Measurements from ENCODE around the gene AKR7A3. TPM values are rescaled to one million over a fixed set of nuclear protein-coding genes. Genes with fewer than 3 reads are reported as not detected.

Gene AKR7A3
- total and polyA plus RNA-seq, 9 of the 15 experiments (the other 6 are each of a cell fraction or from before 2014, with no cell fraction given): 0.04 to 1.5 (median 0.44) TPM; not detected in 1

DNA sequence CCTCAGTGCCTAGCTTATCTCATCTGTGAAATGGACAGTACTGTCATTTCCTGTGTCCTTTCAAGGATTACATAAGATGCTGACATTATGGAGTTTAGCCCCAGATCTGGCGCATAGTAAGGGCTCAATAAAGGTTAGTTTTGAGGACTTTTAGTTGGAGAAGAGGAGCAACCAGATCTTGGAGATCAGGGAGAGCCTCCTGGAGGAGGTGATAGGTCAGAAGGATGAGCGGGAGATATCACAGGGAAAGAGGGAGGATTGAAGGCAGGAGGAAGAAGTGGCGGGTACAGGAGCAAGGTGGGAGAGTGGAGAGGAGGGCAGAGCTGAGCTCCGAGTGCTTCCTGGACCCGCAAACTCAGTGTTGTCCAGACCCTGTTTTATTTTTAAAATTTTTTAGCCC is 41.0 kb upstream of the AKR7A3 start (continued):
- no peak for TF ChIP-seq SETDB1 (IDR thresholded peaks at IDR 0.05; ENCODE audit: low read length)

DNA sequence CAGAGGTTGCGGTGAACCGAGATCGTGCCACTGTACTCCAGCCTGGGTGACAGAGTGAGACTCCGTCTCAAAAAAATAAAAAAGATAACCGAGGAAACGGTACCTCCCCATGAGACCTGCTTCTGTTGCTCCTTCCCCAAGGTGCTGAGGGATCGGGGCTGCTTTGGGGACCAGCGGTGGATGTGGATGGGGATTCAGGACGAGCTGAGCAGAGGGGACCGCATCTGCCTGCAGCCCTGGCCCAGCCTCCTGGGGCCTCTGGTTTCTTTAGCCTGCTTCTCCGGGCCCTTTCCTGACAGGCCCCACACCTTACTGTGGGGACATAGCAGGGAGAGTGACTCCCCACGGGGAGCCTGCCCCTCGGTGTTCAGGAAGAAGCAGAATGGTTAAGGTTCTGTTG is 40.6 kb upstream of the AKR7A3 start:
- intact Hi-C loops (cut with micrococcal nuclease): no loop called here
- CTCF ChIA-PET (ENCODE audit: low intra/inter-chr PET ratio): no interaction called here
- H2AFZ ChIP-seq (ENCODE audit: low read depth, low read length): no peak overlapping the region
- H3K9me3 ChIP-seq (replicated peaks; ENCODE audit: control insufficient read depth, insufficient read depth, low read depth, low read length): no peaks in the 10 kb centered on the region
- no peaks in the 10 kb centered on the region for H3K27me3 ChIP-seq (ENCODE audit: control insufficient read depth in 2 of 2, insufficient read depth in 2 of 2, low read length in 2 of 2)
- no TSS peak for BruUV-seq (replicated peaks)
- H4K20me1 ChIP-seq (replicated peaks; ENCODE audit: control insufficient read depth, insufficient read depth, low read length): peaks cover 33% of the 10 kb centered on the region
- peaks cover 47% of the 10 kb centered on the region; the same call in 2 of the 3 replicates for H3K36me3 ChIP-seq (ENCODE audit: control insufficient read depth, insufficient read depth, low read length)
- TF ChIP-seq ZFP30 (CRISPR knock-in tag; IDR thresholded peaks at IDR 0.05; ENCODE audit: borderline replicate concordance) (no peak), ZNF311 (CRISPR knock-in tag; IDR thresholded peaks at IDR 0.05) (no peak)
- TF ChIP-seq, protein P1, sequence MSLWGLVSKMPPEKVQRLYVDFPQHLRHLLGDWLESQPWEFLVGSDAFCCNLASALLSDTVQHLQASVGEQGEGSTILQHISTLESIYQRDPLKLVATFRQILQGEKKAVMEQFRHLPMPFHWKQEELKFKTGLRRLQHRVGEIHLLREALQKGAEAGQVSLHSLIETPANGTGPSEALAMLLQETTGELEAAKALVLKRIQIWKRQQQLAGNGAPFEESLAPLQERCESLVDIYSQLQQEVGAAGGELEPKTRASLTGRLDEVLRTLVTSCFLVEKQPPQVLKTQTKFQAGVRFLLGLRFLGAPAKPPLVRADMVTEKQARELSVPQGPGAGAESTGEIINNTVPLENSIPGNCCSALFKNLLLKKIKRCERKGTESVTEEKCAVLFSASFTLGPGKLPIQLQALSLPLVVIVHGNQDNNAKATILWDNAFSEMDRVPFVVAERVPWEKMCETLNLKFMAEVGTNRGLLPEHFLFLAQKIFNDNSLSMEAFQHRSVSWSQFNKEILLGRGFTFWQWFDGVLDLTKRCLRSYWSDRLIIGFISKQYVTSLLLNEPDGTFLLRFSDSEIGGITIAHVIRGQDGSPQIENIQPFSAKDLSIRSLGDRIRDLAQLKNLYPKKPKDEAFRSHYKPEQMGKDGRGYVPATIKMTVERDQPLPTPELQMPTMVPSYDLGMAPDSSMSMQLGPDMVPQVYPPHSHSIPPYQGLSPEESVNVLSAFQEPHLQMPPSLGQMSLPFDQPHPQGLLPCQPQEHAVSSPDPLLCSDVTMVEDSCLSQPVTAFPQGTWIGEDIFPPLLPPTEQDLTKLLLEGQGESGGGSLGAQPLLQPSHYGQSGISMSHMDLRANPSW (CRISPR knock-in tag; IDR thresholded peaks at IDR 0.05): no peak
- no peak overlapping the region for H3K27ac ChIP-seq (ENCODE audit: extremely low read depth, low read depth, low read length)
- ATAC-seq (no peak), FAIRE-seq (no peak), DNase-seq (ENCODE audit: extremely low read depth in 1 of 4, low spot score in 3 of 4) (no peak)
- POLR2A ChIA-PET: interaction anchor here (0.8 to 4.7 kb wide), 2 partner anchors 16 to 78 kb away, joined by 3 to 21 read pairs; partner anchors contain the start of genes AKR7A2, EMC1 and SLC66A1
- H3K4me2 ChIP-seq (ENCODE audit: insufficient read depth, low read length): no peak overlapping the region
- 85% methylated on average over 13 of the region's 13 CpGs for WGBS (ENCODE audit: insufficient coverage, low coverage, missing lambda C conversion rate)
- H3K9ac ChIP-seq (ENCODE audit: insufficient read depth in 1 of 2, low read depth in 2 of 2, low read length in 2 of 2): no peak overlapping the region
- H3K9me1 ChIP-seq (ENCODE audit: control insufficient read depth, insufficient read depth, low read length): peaks cover 17% of the 10 kb centered on the region
- in situ Hi-C loops (cut with MboI): no loop called here
- H3K79me2 ChIP-seq (ENCODE audit: control insufficient read depth, insufficient read depth, low read length): no peaks in the 10 kb centered on the region
- H3K4me1 ChIP-seq (replicated peaks in 1 of 2; ENCODE audit: control insufficient read depth in 2 of 2, insufficient read depth in 2 of 2, low read length in 2 of 2): peaks cover 16 to 42% of the 10 kb centered on the region in 2 experiments
- no peak overlapping the region for H3K4me3 ChIP-seq

Data from K562 (cell line).